H1 (cell line): Measurements from ENCODE around the gene LRG1. TPM values are rescaled to one million over a fixed set of nuclear protein-coding genes. Genes with fewer than 3 reads are reported as not detected.

Experiments used
- CBX5 ChIP-seq: fragments of 300-800, 300-1000 bp; sonication (generic); IDR thresholded peaks from 2 replicates; pipeline ENCODE4 v1.7.1; 2016; ENCODE audit warnings: antibody characterized with exemption, low read length, low read depth
- CHD7 ChIP-seq: fragments of 300-600 bp; sonication (generic); IDR thresholded peaks from 2 replicates; pipeline ENCODE4 v1.7.1; 2012; ENCODE audit warnings: low read length, moderate library complexity, mild to moderate bottlenecking, inconsistent platforms; ENCODE audit not compliant: insufficient replicate concordance
- EGR1 ChIP-seq: IDR thresholded peaks from 2 replicates; pipeline ENCODE4 v1.6.1; 2011; ENCODE audit warnings: low read depth, low read length, borderline replicate concordance
- EZH2 ChIP-seq: fragments of 200-600 bp; sonication (generic); IDR thresholded peaks from 2 replicates; pipeline ENCODE4 v1.7.1; 2012; ENCODE audit warnings: low read depth, mild to moderate bottlenecking, moderate library complexity, low read length, inconsistent platforms; ENCODE audit not compliant: severe bottlenecking
- FOSL1 ChIP-seq: IDR thresholded peaks from 2 replicates; pipeline ENCODE4 v1.6.1; 2011; ENCODE audit warnings: mild to moderate bottlenecking, low read depth, low read length, moderate library complexity; ENCODE audit not compliant: insufficient read depth
- GTF2F1 ChIP-seq: IDR thresholded peaks from 2 replicates; pipeline ENCODE4 v1.6.1; 2012; ENCODE audit warnings: low read depth, low read length, improper control_type of control experiment, borderline replicate concordance
- RFX5 ChIP-seq: IDR thresholded peaks from 2 replicates; pipeline ENCODE4 v1.6.1; 2011; ENCODE audit warnings: low read depth, low read length, improper control_type of control experiment, borderline replicate concordance
- RXRA ChIP-seq: IDR thresholded peaks from 2 replicates; pipeline ENCODE4 v1.6.1; 2011; ENCODE audit warnings: low read depth, mild to moderate bottlenecking, low read length, moderate library complexity; ENCODE audit not compliant: insufficient read depth
- SIRT6 ChIP-seq: IDR thresholded peaks from one replicate; pipeline ENCODE4 v1.7.1; 2012; ENCODE audit warnings: low read length, inconsistent platforms
- SP4 ChIP-seq: IDR thresholded peaks from 2 replicates; pipeline ENCODE4 v1.6.1; 2012; ENCODE audit warnings: low read length, inconsistent platforms
- polyA plus RNA-seq, 7 experiments: library from polyadenylated mRNA; depleted of rRNA in 3 of 7; stranded (reverse) in 5 of 7; unstranded in 2 of 7; fragments of >200 nt in 5 of 7; fragments of 200-250 nt in 2 of 7; gene quantifications; 1 replicate in 5 of 7; 2 replicates in 1 of 7; 4 replicates in 1 of 7; pipeline versions ENCODE4 v1.2.1 to v1.2.3, GENCODE V29; 2011 to 2013; ENCODE audit warnings: missing spikeins in 2 of 7, mixed read lengths in 2 of 7
- total RNA-seq: library from RNA; stranded (reverse); fragmentation: NEBNext Ultra II Directional; extraction: Animal tissue kit (Norgen Biotek cat#: 25700); gene quantifications from 2 replicates; pipeline ENCODE4 v1.2.1, GENCODE V29; 2021

LRG1 gene
- total and polyA plus RNA-seq, 2 of the 8 experiments (the other 6 are each of a cell fraction or from before 2014, with no cell fraction given), result 0.48 to 0.79 TPM

- no peak for TF ChIP-seq FOSL1
- TF ChIP-seq CHD7, result no peak
- TF ChIP-seq RFX5, result no peak
- 0 out of 2 replicates have a peak, but pooled peaks have one; percentile 12 for TF ChIP-seq EGR1
- no peak for TF ChIP-seq RXRA
- TF ChIP-seq SIRT6, result no peak
- no peak for TF ChIP-seq SP4
- TF ChIP-seq CBX5, result no peak
- no peak for TF ChIP-seq EZH2
- TF ChIP-seq GTF2F1, result no peak
These were observed 35.6 kb upstream of the LRG1 start (continued) for GRCh38 chr19:4575267-4576015.
